ENCODE data around the gene HRAS. TPM values are rescaled to one million over a fixed set of nuclear protein-coding genes. Genes with fewer than 3 reads are reported as not detected.

The HRAS gene
- total RNA-seq, 1 donor from 2014 or later: 21.2 TPM

DNA sequence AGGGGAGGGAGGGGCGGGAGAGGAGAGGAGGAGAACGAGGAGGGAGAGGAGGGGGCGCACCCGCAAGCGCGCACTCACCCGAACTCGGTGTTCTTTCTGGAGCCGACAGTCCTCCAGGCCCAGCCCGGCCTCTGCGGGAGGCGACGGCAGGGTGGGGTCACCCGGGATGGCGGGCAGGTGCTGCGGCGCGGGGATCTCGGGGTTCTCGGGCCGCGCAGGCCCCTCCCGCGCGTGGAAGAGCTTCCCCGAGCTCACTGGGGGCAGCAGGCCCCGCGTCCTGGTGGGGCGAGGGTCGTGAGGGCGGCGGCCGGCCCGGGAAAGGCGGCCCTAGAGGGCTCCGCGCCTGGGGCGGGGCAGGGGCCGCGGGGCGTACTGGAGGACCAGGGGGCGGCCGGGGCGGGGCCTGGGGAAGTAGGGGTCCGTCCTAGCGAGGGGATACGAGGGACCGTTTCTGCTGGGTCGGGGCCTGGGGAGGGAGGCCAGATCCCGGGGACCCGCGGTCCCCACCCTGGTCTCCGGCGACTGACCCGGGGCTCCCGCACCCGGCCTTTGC, 19.9 kb upstream of the HRAS start:
- H3K36me3 ChIP-seq: no peaks in the 10 kb centered on the region
- H3K4me2 ChIP-seq: peak overlapping the region; percentile 100
- TF ChIP-seq, protein P1, sequence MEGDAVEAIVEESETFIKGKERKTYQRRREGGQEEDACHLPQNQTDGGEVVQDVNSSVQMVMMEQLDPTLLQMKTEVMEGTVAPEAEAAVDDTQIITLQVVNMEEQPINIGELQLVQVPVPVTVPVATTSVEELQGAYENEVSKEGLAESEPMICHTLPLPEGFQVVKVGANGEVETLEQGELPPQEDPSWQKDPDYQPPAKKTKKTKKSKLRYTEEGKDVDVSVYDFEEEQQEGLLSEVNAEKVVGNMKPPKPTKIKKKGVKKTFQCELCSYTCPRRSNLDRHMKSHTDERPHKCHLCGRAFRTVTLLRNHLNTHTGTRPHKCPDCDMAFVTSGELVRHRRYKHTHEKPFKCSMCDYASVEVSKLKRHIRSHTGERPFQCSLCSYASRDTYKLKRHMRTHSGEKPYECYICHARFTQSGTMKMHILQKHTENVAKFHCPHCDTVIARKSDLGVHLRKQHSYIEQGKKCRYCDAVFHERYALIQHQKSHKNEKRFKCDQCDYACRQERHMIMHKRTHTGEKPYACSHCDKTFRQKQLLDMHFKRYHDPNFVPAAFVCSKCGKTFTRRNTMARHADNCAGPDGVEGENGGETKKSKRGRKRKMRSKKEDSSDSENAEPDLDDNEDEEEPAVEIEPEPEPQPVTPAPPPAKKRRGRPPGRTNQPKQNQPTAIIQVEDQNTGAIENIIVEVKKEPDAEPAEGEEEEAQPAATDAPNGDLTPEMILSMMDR (IDR thresholded peaks at IDR 0.05): no peak
- TF ChIP-seq EZH2phosphoT487 (IDR thresholded peaks at IDR 0.05) (peak; percentile 37), EZH2 (IDR thresholded peaks at IDR 0.05) (no peak)
- no peak overlapping the region for H3K27ac ChIP-seq
- H3K36me3 Mint-ChIP-seq: no peaks in the 10 kb centered on the region
- no peaks in the 10 kb centered on the region for H3K9me3 ChIP-seq (ENCODE audit: low read depth)
- peak overlapping the region; percentile 77 for H3K4me3 Mint-ChIP-seq
- peak overlapping the region; percentile 96 for H2AFZ ChIP-seq (replicated peaks)
- no peak overlapping the region for H3K9ac ChIP-seq
- H3K79me2 ChIP-seq (ENCODE audit: low read depth): no peaks in the 10 kb centered on the region
- peaks cover 30% of the 10 kb centered on the region for H3F3A ChIP-seq (ENCODE audit: low read depth)
- H3K4me1 Mint-ChIP-seq: peaks cover 11% of the 10 kb centered on the region
- H3K27ac Mint-ChIP-seq: no peak overlapping the region
- peaks cover 47% of the 10 kb centered on the region for H3K27me3 ChIP-seq
- peaks cover 11% of the 10 kb centered on the region for H4K20me1 ChIP-seq (ENCODE audit: low read depth)
- H3K27me3 Mint-ChIP-seq (ENCODE audit: insufficient read depth, low read depth): peaks cover 18% of the 10 kb centered on the region
- H3K9me3 Mint-ChIP-seq: peaks cover 2% of the 10 kb centered on the region
- H3K4me1 ChIP-seq: peaks cover 11% of the 10 kb centered on the region
- DNase-seq (ENCODE audit: low spot score): peak; percentile 63
- peak overlapping the region; percentile 83 for H3K4me3 ChIP-seq

DNA sequence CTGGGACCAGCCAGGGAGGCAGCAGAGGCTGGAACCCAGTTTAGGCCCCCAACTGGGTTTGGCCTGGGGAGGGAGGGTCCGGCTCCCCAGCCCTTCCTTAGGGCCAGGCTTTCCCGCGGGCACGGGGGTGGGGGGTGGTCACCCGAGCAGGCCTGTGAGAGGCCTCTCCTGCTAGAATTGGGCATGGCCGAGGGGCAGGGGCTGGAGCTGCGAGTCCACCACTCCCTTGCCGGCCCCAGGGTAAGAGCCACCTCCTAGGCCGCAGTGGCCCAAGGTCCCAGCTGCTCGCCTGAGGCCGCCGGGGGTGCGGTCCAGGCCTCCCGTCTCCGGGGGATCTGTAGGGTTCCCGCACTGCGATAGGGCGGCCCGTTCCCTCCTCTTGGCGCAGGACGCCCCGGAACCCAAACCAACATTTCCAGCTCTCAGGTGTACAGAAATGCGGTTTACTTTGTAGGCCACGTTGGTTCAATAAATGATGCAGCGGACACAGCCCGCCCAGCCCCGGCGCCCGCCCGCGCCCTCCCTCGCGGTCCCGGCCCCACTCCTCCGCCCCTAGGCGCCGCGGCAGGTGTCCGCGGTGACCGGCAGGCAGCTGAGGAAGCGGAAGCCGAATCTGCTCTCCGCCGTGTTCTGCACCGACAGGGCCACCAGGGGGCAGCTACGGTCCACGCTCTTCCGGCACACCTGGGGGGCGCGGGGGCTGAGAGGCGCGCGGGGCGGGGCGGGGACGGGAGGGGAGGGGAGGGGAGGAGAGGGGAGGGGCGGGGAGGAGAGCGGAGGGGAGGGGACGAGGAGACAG, 19.3 kb upstream of the HRAS start:
- Mint-ChIP-seq H3K36me3 (no peaks in the 10 kb centered on the region), H3K27ac (no peak overlapping the region), H3K9me3 (peaks cover 2% of the 10 kb centered on the region), H3K4me3 (peak overlapping the region; percentile 77), H3K27me3 (ENCODE audit: insufficient read depth, low read depth) (peaks cover 13% of the 10 kb centered on the region), H3K4me1 (peaks cover 6% of the 10 kb centered on the region)
- Histone ChIP-seq H3F3A (ENCODE audit: low read depth) (peaks cover 24% of the 10 kb centered on the region), H4K20me1 (ENCODE audit: low read depth) (peaks cover 11% of the 10 kb centered on the region), H3K4me3 (peak overlapping the region; percentile 83), H3K79me2 (ENCODE audit: low read depth) (no peaks in the 10 kb centered on the region), H3K27ac (no peak overlapping the region), H3K27me3 (peaks cover 47% of the 10 kb centered on the region), H3K4me2 (peak overlapping the region; percentile 100), H3K36me3 (no peaks in the 10 kb centered on the region), H3K9ac (no peak overlapping the region), H2AFZ (replicated peaks) (no peak overlapping the region), H3K9me3 (ENCODE audit: low read depth) (no peaks in the 10 kb centered on the region), H3K4me1 (peaks cover 7% of the 10 kb centered on the region)
- peak; percentile 95 for DNase-seq (ENCODE audit: low spot score)
- TF ChIP-seq, protein P1 (IDR thresholded peaks at IDR 0.05): peak; percentile 64
- TF ChIP-seq EZH2 (IDR thresholded peaks at IDR 0.05): no peak

DNA sequence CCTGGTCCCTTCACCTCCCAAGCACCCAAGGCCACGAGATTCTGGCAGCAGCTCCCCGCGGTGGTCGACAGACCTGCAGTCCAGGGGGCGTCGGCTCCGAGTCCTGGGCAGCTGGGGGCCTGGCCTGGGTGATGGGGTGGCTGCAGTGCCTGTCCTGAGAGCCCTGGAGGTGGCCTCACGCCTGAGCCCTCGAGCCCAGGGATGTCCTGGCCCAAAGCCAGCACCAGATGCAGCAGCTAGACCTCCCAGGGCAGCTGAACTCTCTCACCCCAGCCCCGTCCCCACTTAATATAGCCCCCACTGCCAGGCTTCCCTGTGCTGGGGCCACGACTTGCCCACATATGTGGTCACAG, 18.6 kb upstream of the HRAS start:
- Histone ChIP-seq H3K4me1 (peaks cover 7% of the 10 kb centered on the region), H2AFZ (replicated peaks) (no peak overlapping the region), H3K4me2 (no peak overlapping the region), H3K4me3 (no peak overlapping the region), H3K79me2 (ENCODE audit: low read depth) (no peaks in the 10 kb centered on the region), H3K27ac (no peak overlapping the region), H3F3A (ENCODE audit: low read depth) (peaks cover 20% of the 10 kb centered on the region), H3K9ac (no peak overlapping the region), H3K9me3 (ENCODE audit: low read depth) (no peaks in the 10 kb centered on the region), H3K36me3 (no peaks in the 10 kb centered on the region), H3K27me3 (peaks cover 47% of the 10 kb centered on the region), H4K20me1 (ENCODE audit: low read depth) (peaks cover 11% of the 10 kb centered on the region)
- no peak overlapping the region for H3K4me3 Mint-ChIP-seq
- H3K9me3 Mint-ChIP-seq: peaks cover 2% of the 10 kb centered on the region
- no peak for DNase-seq (ENCODE audit: low spot score)
- H3K4me1 Mint-ChIP-seq: peaks cover 6% of the 10 kb centered on the region
- no peak overlapping the region for H3K27ac Mint-ChIP-seq
- peaks cover 13% of the 10 kb centered on the region for H3K27me3 Mint-ChIP-seq (ENCODE audit: insufficient read depth, low read depth)
- TF ChIP-seq EZH2phosphoT487 (IDR thresholded peaks at IDR 0.05) (no peak), EZH2 (IDR thresholded peaks at IDR 0.05) (no peak)
- TF ChIP-seq, protein P1 (IDR thresholded peaks at IDR 0.05): no peak
- no peaks in the 10 kb centered on the region for H3K36me3 Mint-ChIP-seq

All from neural progenitor cell (in vitro differentiated cells).